ENCODE measurements around the gene ADCY5. TPM values are rescaled to one million over a fixed set of nuclear protein-coding genes. Genes with fewer than 3 reads are reported as not detected.

ADCY5 gene
- total and polyA plus RNA-seq, 2 donors (not counting 1 experiment from before 2014, with no cell fraction given), result not detected

- Histone ChIP-seq H4K20me1 (ENCODE audit: control insufficient read depth, insufficient read depth, low read length, poor library complexity, severe bottlenecking) (no peaks in the 10 kb centered on the region), H3K4me1 (ENCODE audit: control insufficient read depth in 2 of 2, insufficient read depth in 2 of 2, low read length in 2 of 2) (no peaks in the 10 kb centered on the region), H3K4me3 (ENCODE audit: control extremely low read depth in 1 of 5, extremely low read depth in 1 of 5, insufficient read depth in 1 of 5, low read depth in 2 of 5, low read length in 4 of 5) (no peak overlapping the region), H3K79me2 (ENCODE audit: control insufficient read depth, insufficient read depth, low read length) (no peaks in the 10 kb centered on the region), H3K9me3 (ENCODE audit: control extremely low read depth in 1 of 3, control insufficient read depth in 2 of 3, insufficient read depth in 1 of 3, low read length in 2 of 3) (peaks cover 0 to 5% (median 0%) of the 10 kb centered on the region in 3 donors), H3K4me2 (replicated peaks; ENCODE audit: low read depth, low read length, poor library complexity, severe bottlenecking) (no peak overlapping the region), H2AFZ (ENCODE audit: insufficient read depth, low read depth, low read length, poor library complexity, severe bottlenecking) (no peak overlapping the region), H3K36me3 (replicated peaks in 1 of 2; ENCODE audit: control extremely low read depth in 1 of 2, control insufficient read depth in 1 of 2, extremely low read depth in 1 of 2, insufficient read depth in 2 of 2, low read length in 1 of 2) (no peaks in the 10 kb centered on the region), H3K9ac (ENCODE audit: low read length) (no peak overlapping the region), H3K27ac (ENCODE audit: low read length in 2 of 2) (no peak overlapping the region), H3K27me3 (replicated peaks in 1 of 4; ENCODE audit: control extremely low read depth in 1 of 4, control insufficient read depth in 3 of 4, insufficient read depth in 4 of 4, low read length in 3 of 4) (peaks cover 0 to 4% (median 0%) of the 10 kb centered on the region in 4 experiments)
- Mint-ChIP-seq H3K4me1 (no peaks in the 10 kb centered on the region), H3K27me3 (peaks cover 40% of the 10 kb centered on the region), H3K4me3 (no peak overlapping the region), H3K9me3 (ENCODE audit: insufficient read depth) (no peaks in the 10 kb centered on the region), H3K27ac (no peak overlapping the region)
- ATAC-seq (ENCODE audit: low read depth), result no peak
- 93% methylated on average over 5 of the region's 5 CpGs for WGBS (ENCODE audit: insufficient coverage)
- TF ChIP-seq CTCF (IDR thresholded peaks at IDR 0.05) (no peak), EZH2 (IDR thresholded peaks at IDR 0.05; ENCODE audit: borderline replicate concordance, insufficient read depth, low read depth, low read length, poor library complexity, severe bottlenecking) (no peak)
- intact Hi-C loops (cut with micrococcal nuclease), result no loop called here
- ChIA-PET CTCF (interaction anchor here (0.9 kb wide), 1 partner anchor 12 kb away, joined by 4 read pairs; no protein-coding TSS in a partner anchor), POLR2A (no interaction called here)
- DNase-seq, result no peak
These were observed 128.7 kb downstream of the ADCY5 start for GRCh38 chr3:123320221-123320620.

- Histone ChIP-seq H3K4me3 (ENCODE audit: control extremely low read depth in 1 of 5, extremely low read depth in 1 of 5, insufficient read depth in 1 of 5, low read depth in 2 of 5, low read length in 4 of 5) (no peak overlapping the region), H3K9ac (ENCODE audit: low read length) (no peak overlapping the region), H3K4me1 (ENCODE audit: control insufficient read depth in 2 of 2, insufficient read depth in 2 of 2, low read length in 2 of 2) (no peaks in the 10 kb centered on the region), H3K9me3 (ENCODE audit: control extremely low read depth in 1 of 3, control insufficient read depth in 2 of 3, insufficient read depth in 1 of 3, low read length in 2 of 3) (peaks cover 0 to 5% (median 0%) of the 10 kb centered on the region in 3 donors), H3K4me2 (replicated peaks; ENCODE audit: low read depth, low read length, poor library complexity, severe bottlenecking) (no peak overlapping the region), H4K20me1 (ENCODE audit: control insufficient read depth, insufficient read depth, low read length, poor library complexity, severe bottlenecking) (no peaks in the 10 kb centered on the region), H3K36me3 (replicated peaks in 1 of 2; ENCODE audit: control extremely low read depth in 1 of 2, control insufficient read depth in 1 of 2, extremely low read depth in 1 of 2, insufficient read depth in 2 of 2, low read length in 1 of 2) (no peaks in the 10 kb centered on the region), H3K79me2 (ENCODE audit: control insufficient read depth, insufficient read depth, low read length) (no peaks in the 10 kb centered on the region), H2AFZ (ENCODE audit: insufficient read depth, low read depth, low read length, poor library complexity, severe bottlenecking) (no peak overlapping the region), H3K27ac (ENCODE audit: low read length in 2 of 2) (no peak overlapping the region), H3K27me3 (replicated peaks in 1 of 4; ENCODE audit: control extremely low read depth in 1 of 4, control insufficient read depth in 3 of 4, insufficient read depth in 4 of 4, low read length in 3 of 4) (peaks cover 0 to 4% (median 0%) of the 10 kb centered on the region in 4 experiments)
- Mint-ChIP-seq H3K27ac (no peak overlapping the region), H3K4me3 (no peak overlapping the region), H3K9me3 (ENCODE audit: insufficient read depth) (no peaks in the 10 kb centered on the region), H3K4me1 (no peaks in the 10 kb centered on the region), H3K27me3 (peaks cover 45% of the 10 kb centered on the region)
- ChIA-PET POLR2A (no interaction called here), CTCF (no interaction called here)
- ATAC-seq (ENCODE audit: low read depth), result no peak
- WGBS (ENCODE audit: insufficient coverage), result 81% methylated on average over 9 of the region's 10 CpGs
- no peak for DNase-seq
- intact Hi-C loops (cut with micrococcal nuclease), result no loop called here
- no peak for TF ChIP-seq EZH2 (IDR thresholded peaks at IDR 0.05; ENCODE audit: borderline replicate concordance, insufficient read depth, low read depth, low read length, poor library complexity, severe bottlenecking)
These were observed 129.1 kb downstream of the ADCY5 start for GRCh38 chr3:123319760-123320159.
